B cell (primary cell): ENCODE data around the gene DNM1L. TPM values are rescaled to one million over a fixed set of nuclear protein-coding genes. Genes with fewer than 3 reads are reported as not detected.

Experiments used
- ATAC-seq: fragments of 200-7000 bp; cut with Tn5 transposase; one replicate; pipeline ENCODE4 v1.10.0; 2021; ENCODE audit warnings: low read depth, mild to moderate bottlenecking, moderate number of reproducible peaks, moderate library complexity
- CTCF ChIA-PET: fragments of 350-600 bp; sonication (Branson Sonifier 250); formaldehyde crosslinking; loops from one replicate; lab custom pipeline; 2021; ENCODE audit warnings: antibody characterized with exemption, inconsistent platforms; lab: Charles Lee
- POLR2A ChIA-PET: fragments of 350-600 bp; sonication (Branson Sonifier 250); formaldehyde crosslinking; loops from one replicate; lab custom pipeline; 2021; ENCODE audit warnings: antibody characterized with exemption; lab: Charles Lee
- DNase-seq: peaks from one replicate; pipeline ENCODE4 v3.0.0; 2013
- H2AFZ ChIP-seq: 2 replicates; pipeline ENCODE4 v1.6.1; 2012; ENCODE audit warnings: mild to moderate bottlenecking, low read depth, low read length; ENCODE audit not compliant: insufficient read depth, poor library complexity, severe bottlenecking
- H3K27ac ChIP-seq, 2 donors: 1 replicate in 1 of 2; 2 replicates in 1 of 2; pipeline ENCODE4 v1.5.1; 2012 to 2013; ENCODE audit warnings: low read length in 2 of 2, mild to moderate bottlenecking in 2 of 2, moderate library complexity in 1 of 2
- H3K27me3 ChIP-seq, 4 experiments: fragments of 200-600 bp in 1 of 4; sonication (generic) in 1 of 4; replicated peaks in 1 of 4; 1 replicate in 2 of 4; 2 replicates in 2 of 4; pipeline versions ENCODE4 v1.6.1 to v1.7.0; 2013 to 2016; ENCODE audit warnings: low read length in 3 of 4, mild to moderate bottlenecking in 2 of 4, mixed read lengths in 1 of 4, moderate library complexity in 1 of 4; ENCODE audit not compliant: insufficient read depth in 4 of 4, control insufficient read depth in 3 of 4; ENCODE audit errors: control extremely low read depth in 1 of 4
- H3K36me3 ChIP-seq, 2 experiments: replicated peaks in 1 of 2; 1 replicate in 1 of 2; 2 replicates in 1 of 2; pipeline versions ENCODE4 v1.6.1 to v1.7.1; 2013; ENCODE audit warnings: low read length in 1 of 2; ENCODE audit not compliant: insufficient read depth in 2 of 2, control insufficient read depth in 1 of 2; ENCODE audit errors: control extremely low read depth in 1 of 2, extremely low read depth in 1 of 2
- H3K4me1 ChIP-seq, 2 donors: fragments of 200-600 bp in 1 of 2; sonication (generic) in 1 of 2; 1 replicate in 1 of 2; 2 replicates in 1 of 2; pipeline versions ENCODE4 v1.5.1 to v1.6.1; 2013 to 2017; ENCODE audit warnings: low read length in 2 of 2; ENCODE audit not compliant: control insufficient read depth in 2 of 2, insufficient read depth in 2 of 2
- H3K4me2 ChIP-seq: replicated peaks from 2 replicates; pipeline ENCODE3; 2012; ENCODE audit warnings: mild to moderate bottlenecking, low read depth, low read length; ENCODE audit not compliant: poor library complexity, severe bottlenecking
- H3K4me3 ChIP-seq, 5 experiments: fragments of 200-600 bp in 1 of 5; sonication (generic) in 1 of 5; 1 replicate in 3 of 5; 2 replicates in 2 of 5; pipeline versions ENCODE4 v1.5.1 to v1.7.0; 2011 to 2016; ENCODE audit warnings: low read length in 4 of 5, mild to moderate bottlenecking in 4 of 5, low read depth in 2 of 5, control low read depth in 1 of 5, moderate library complexity in 1 of 5; ENCODE audit not compliant: insufficient read depth in 1 of 5; ENCODE audit errors: control extremely low read depth in 1 of 5, extremely low read depth in 1 of 5
- H3K79me2 ChIP-seq: fragments of 200-600 bp; sonication (generic); one replicate; pipeline ENCODE4 v1.6.0; 2016; ENCODE audit warnings: low read length; ENCODE audit not compliant: control insufficient read depth, insufficient read depth
- H3K9ac ChIP-seq: fragments of 200-600 bp; sonication (generic); 2 replicates; pipeline ENCODE4 v1.6.1; 2017; ENCODE audit warnings: mild to moderate bottlenecking, low read length, moderate library complexity
- H3K9me3 ChIP-seq, 3 donors: one replicate each; pipeline versions ENCODE4 v1.6.1 to v1.7.1; 2013; ENCODE audit warnings: low read length in 2 of 3; ENCODE audit not compliant: control insufficient read depth in 2 of 3, insufficient read depth in 1 of 3; ENCODE audit errors: control extremely low read depth in 1 of 3
- H4K20me1 ChIP-seq: 2 replicates; pipeline ENCODE4 v1.6.0; 2012; ENCODE audit warnings: mild to moderate bottlenecking, low read length; ENCODE audit not compliant: insufficient read depth, control insufficient read depth, poor library complexity, severe bottlenecking
- H3K27ac Mint-ChIP-seq: one replicate; pipeline ENCODE4 v1.8.0; 2021; ENCODE audit warnings: mixed read lengths
- H3K27me3 Mint-ChIP-seq: one replicate; pipeline ENCODE4 v1.8.0; 2021; ENCODE audit warnings: mixed read lengths
- H3K4me1 Mint-ChIP-seq: one replicate; pipeline ENCODE4 v1.8.0; 2021; ENCODE audit warnings: mixed read lengths
- H3K4me3 Mint-ChIP-seq: one replicate; pipeline ENCODE4 v1.8.0; 2021; ENCODE audit warnings: mixed read lengths
- H3K9me3 Mint-ChIP-seq: one replicate; pipeline ENCODE4 v1.8.0; 2022; ENCODE audit warnings: mixed read lengths; ENCODE audit not compliant: insufficient read depth
- EZH2 ChIP-seq: IDR thresholded peaks from 2 replicates; pipeline ENCODE4 v1.6.1; 2012; ENCODE audit warnings: borderline replicate concordance, low read depth, mild to moderate bottlenecking, moderate library complexity, low read length; ENCODE audit not compliant: insufficient read depth, poor library complexity, severe bottlenecking
- WGBS: methylation state at CpG from one replicate; pipeline ENCODE4 v1.1.5; 2013; ENCODE audit warnings: missing lambda C conversion rate; ENCODE audit not compliant: insufficient coverage; 5-methylcytosine and 5-hydroxymethylcytosine counted together
- intact Hi-C: fragments of 100-400 bp; cut with micrococcal nuclease; formaldehyde crosslinking; loops from one replicate; pipeline ENCODE4 v1.10.0; 2022
- polyA plus RNA-seq: library from polyadenylated mRNA; depleted of rRNA; stranded (reverse); fragments of >200 nt; gene quantifications from 2 replicates; pipeline ENCODE4 v1.2.3, GENCODE V29; 2012
- total RNA-seq, 2 donors: library from RNA; stranded (reverse); fragments of 120-200 nt in 1 of 2; gene quantifications; 1 replicate in 1 of 2; 2 replicates in 1 of 2; pipeline versions ENCODE4 v1.2.3 to v1.2.4, GENCODE V29; 2013 to 2022
- TF ChIP-seq, protein P1 (sequence below): fragments of 200-600 bp; IDR thresholded peaks from one replicate; pipeline ENCODE4 v1.8.0; 2022; ENCODE audit warnings: antibody characterized with exemption, mild to moderate bottlenecking

DNM1L gene
- total and polyA plus RNA-seq, 2 donors (not counting 1 experiment from before 2014, with no cell fraction given): 23.3 to 74.2 TPM

DNA sequence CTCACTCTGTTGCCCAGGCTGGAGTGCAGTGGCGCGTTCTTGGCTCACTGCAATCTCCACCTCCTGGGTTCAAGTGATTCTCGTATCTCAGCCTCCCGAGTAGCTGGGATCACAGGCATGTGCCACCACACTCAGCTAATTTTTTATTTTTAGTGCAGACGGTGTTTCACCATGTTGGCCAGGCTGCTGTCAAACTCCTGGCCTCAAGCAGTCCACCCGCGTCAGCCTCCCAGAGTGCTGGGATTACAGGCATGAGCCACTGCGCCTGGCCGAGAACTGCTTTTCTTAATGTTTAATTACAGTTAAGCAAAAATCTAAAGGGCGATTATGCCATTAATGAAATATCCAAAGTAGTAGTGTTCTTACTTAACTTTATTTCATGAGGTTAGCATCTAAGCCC, 63.0 kb downstream of the DNM1L start:
- no peaks in the 10 kb centered on the region for H3K27me3 Mint-ChIP-seq
- Histone ChIP-seq H3K4me2 (no peak overlapping the region), H3K27me3 (no peaks in the 10 kb centered on the region), H2AFZ (no peak overlapping the region), H3K36me3 (peaks cover 2 to 69% of the 10 kb centered on the region in 2 experiments), H3K4me1 (no peaks in the 10 kb centered on the region), H3K9me3 (no peaks in the 10 kb centered on the region), H3K4me3 (no peak overlapping the region), H3K9ac (no peak overlapping the region), H4K20me1 (no peaks in the 10 kb centered on the region), H3K27ac (no peak overlapping the region), H3K79me2 (peaks cover 3% of the 10 kb centered on the region)
- TF ChIP-seq EZH2: no peak
- TF ChIP-seq, protein P1, sequence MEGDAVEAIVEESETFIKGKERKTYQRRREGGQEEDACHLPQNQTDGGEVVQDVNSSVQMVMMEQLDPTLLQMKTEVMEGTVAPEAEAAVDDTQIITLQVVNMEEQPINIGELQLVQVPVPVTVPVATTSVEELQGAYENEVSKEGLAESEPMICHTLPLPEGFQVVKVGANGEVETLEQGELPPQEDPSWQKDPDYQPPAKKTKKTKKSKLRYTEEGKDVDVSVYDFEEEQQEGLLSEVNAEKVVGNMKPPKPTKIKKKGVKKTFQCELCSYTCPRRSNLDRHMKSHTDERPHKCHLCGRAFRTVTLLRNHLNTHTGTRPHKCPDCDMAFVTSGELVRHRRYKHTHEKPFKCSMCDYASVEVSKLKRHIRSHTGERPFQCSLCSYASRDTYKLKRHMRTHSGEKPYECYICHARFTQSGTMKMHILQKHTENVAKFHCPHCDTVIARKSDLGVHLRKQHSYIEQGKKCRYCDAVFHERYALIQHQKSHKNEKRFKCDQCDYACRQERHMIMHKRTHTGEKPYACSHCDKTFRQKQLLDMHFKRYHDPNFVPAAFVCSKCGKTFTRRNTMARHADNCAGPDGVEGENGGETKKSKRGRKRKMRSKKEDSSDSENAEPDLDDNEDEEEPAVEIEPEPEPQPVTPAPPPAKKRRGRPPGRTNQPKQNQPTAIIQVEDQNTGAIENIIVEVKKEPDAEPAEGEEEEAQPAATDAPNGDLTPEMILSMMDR: no peak
- intact Hi-C loops: no loop called here
- 97% methylated on average over 5 of the region's 10 CpGs for WGBS
- H3K27ac Mint-ChIP-seq: no peak overlapping the region
- CTCF ChIA-PET: interaction anchor here (0.8 kb wide), 1 partner anchor 286 kb away, joined by 3 read pairs; no protein-coding TSS in a partner anchor
- no peaks in the 10 kb centered on the region for H3K9me3 Mint-ChIP-seq
- DNase-seq (no peak), ATAC-seq (no peak)
- H3K4me3 Mint-ChIP-seq: no peak overlapping the region
- no peaks in the 10 kb centered on the region for H3K4me1 Mint-ChIP-seq
- POLR2A ChIA-PET: no interaction called here

DNA sequence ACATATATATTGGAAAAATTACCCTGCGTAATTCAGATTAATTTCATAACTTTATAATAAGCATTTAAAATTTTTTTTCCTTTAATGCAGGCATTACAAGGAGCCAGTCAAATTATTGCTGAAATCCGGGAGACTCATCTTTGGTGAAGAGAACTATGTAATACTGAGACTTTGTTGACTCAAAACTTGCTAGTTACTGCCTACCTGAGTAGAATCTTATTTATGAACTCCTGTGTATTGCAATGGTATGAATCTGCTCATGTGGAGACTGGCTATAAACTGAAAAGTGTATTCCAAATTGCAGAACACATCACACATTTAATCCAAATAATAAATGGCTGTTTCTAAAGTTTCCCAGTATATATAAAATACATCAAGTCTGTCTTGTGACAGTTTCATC, 64.2 kb downstream of the DNM1L start:
- intact Hi-C loops: no loop called here
- POLR2A ChIA-PET: no interaction called here
- H3K36me3 ChIP-seq: peaks cover 2 to 71% of the 10 kb centered on the region in 2 experiments

More for the DNA sequence above, 64.2 kb downstream of the DNM1L start:
- Mint-ChIP-seq H3K9me3 (no peaks in the 10 kb centered on the region), H3K4me1 (no peaks in the 10 kb centered on the region), H3K27ac (no peak overlapping the region), H3K4me3 (no peak overlapping the region), H3K27me3 (no peaks in the 10 kb centered on the region)
- CTCF ChIA-PET: interaction anchor here (4.0 kb wide), 1 partner anchor 12 kb away, joined by 14 read pairs; the partner anchor contains the start of gene YARS2
- TF ChIP-seq EZH2: no peak
- TF ChIP-seq, protein P1: no peak
- DNase-seq: no peak
- no peak overlapping the region for H3K4me3 ChIP-seq
- WGBS: 100% methylated on average over 1 of the region's 2 CpGs
- no peak overlapping the region for H3K9ac ChIP-seq
- no peak overlapping the region for H3K27ac ChIP-seq
- no peaks in the 10 kb centered on the region for H3K9me3 ChIP-seq
- H2AFZ ChIP-seq: no peak overlapping the region
- no peak overlapping the region for H3K4me2 ChIP-seq
- H3K27me3 ChIP-seq: no peaks in the 10 kb centered on the region
- no peak for ATAC-seq
- H3K4me1 ChIP-seq: no peaks in the 10 kb centered on the region
- peaks cover 3% of the 10 kb centered on the region for H3K79me2 ChIP-seq
- no peaks in the 10 kb centered on the region for H4K20me1 ChIP-seq
